Fibroblast of skin of right biceps (primary cell): ENCODE results near the gene SLC13A5.
A peak's percentile ranks its signal among the peaks of the same experiment; 100 is the strongest.
"Not testable (repeated sequence)": the region's sequence is repeated elsewhere in the genome, so short reads cannot be mapped to it uniquely, and the experiment has no call there.

ENCODE experiments used
- DNase-seq: peaks from one replicate; pipeline ENCODE4 v3.0.0-alpha.2; 2013

The SLC13A5 gene

GRCh38 chr17:6658411-6658810 lies 54.8 kb downstream of the SLC13A5 start:
- DNase-seq, result not testable (repeated sequence)

DNA sequence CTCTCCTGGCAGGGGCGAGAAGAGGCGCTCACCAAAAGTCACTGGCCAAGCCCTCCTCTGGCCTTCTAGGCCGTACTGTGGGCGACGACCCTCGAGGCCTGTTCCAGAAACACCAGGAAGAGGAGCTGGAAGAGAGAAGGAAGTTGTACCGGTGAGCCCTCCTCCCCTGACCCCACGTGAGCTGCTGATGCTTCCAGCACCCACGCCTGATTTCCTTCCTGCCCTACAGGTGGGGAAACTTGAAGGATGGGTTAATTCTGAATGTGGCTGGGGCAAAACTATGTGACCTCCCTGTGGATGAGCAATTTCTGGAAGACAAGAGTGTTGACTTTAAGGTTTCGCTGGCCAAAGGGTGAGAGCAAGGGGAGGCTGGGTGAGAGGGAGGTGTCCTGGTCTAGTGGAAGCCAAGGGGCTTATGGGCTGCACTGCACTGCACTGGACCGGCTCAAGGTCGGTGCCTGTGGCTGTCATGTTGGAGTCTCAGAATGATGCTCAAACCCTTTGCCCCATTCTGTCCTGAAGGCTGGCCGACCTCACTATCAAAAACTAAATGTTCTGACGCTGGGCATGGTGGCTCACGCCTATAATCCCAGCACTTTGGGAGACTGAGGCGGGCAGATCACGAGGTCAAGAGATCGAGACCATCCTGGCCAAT lies 55.4 kb downstream of the SLC13A5 start:
- no peak for DNase-seq

- not testable (repeated sequence) for DNase-seq
These were observed 56.2 kb downstream of the SLC13A5 start for GRCh38 chr17:6656797-6657632.

DNA sequence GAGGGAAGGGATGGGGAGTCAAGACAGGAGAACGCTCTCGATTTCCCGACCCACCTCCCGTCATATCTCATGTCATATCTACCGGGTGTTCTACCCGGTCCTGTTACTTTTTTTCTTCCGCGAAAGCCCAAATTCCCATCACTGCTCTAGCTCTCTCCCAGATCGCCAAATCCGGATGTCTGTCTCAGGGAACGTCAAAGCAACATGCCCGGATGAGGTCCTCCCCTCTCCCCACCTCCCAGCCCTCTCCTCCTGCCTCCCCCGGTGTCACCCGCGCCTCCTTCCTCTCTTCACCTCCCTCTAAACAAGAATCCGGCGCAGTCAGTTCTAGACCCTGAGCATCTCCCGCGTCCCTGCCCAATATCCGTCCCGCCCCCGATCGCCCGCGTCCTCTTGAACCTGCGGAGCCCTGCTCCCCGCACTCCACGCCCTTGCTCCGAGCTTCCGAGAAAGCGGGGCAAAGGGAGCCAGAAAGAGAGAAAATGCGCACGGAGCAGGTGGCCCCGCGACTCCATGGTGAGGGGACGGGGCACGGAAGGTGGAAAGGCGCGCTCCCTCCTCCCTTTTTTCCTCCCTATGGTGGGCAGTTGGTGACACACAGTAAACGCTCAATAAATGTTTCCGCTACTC lies 57.3 kb downstream of the SLC13A5 start:
- not testable (repeated sequence) for DNase-seq

DNA sequence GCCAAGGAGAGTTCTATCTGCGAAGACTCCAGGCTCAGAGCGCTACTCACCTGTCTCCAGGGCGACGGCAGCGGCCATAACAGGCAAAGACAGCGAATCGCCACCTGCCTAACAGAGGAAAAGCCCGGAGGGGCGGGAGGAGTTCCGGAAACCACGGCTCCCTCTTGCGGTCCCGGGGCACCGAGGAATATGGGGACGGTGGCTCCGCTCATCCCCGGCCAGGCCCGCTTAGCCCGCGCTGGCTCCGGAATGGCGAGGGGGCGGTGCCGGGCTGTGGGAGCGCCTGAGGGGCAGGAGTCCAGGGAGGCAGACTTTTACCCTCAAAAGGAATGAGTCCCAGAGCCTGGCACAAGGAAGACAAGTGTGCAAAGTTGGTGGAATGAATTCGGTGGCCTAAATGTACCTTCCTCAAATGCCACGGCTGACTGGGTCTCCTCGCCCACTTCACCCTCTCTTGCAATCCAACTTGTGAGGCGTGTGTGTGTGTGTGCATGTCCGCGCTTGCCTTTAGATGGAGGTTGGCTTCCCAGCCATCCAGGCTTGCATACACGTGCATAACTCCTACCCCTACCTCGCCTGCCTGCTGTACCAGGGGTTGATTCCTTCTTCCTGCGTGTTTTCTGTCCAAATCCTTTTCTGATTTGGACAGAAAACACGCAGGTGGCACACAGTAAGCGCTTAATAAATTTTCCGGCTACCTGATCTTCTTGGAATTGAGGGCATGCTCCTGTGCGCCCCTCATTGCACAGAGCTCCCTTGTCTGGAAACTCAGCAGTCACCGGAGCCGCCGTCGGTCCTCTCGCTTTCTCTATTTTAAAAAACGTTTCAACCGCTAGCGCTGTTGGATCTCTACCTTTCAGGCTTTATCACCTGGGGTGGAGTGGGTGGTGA lies 58.1 kb downstream of the SLC13A5 start:
- no peak for DNase-seq

DNA sequence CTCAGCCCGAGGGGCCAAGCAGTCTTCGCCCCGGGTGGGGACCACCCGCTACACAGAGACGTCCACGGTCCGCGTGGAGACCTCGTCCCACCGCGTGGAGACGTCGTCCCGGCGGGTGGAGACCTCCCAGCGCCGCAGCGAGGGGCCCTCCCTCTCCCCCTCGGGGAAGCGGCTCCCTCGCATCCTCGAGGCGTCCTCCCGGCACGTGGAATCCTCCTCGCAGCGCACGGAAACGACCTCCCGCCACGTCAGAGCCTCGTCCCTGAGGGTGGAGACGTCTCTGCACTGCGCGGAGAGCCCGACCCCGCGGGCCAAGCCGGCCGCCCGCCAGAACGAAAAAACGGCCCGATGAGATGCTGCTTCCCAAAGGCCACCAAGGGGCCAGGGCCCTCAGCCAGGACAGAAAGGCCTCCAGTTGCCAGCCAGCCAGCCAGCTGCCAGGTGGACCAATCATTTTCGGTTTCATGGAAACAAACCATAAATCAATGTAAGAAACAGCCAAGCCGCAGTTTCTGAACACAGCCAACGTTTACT lies 61.2 kb downstream of the SLC13A5 start:
- peak; percentile 40 for DNase-seq

DNA sequence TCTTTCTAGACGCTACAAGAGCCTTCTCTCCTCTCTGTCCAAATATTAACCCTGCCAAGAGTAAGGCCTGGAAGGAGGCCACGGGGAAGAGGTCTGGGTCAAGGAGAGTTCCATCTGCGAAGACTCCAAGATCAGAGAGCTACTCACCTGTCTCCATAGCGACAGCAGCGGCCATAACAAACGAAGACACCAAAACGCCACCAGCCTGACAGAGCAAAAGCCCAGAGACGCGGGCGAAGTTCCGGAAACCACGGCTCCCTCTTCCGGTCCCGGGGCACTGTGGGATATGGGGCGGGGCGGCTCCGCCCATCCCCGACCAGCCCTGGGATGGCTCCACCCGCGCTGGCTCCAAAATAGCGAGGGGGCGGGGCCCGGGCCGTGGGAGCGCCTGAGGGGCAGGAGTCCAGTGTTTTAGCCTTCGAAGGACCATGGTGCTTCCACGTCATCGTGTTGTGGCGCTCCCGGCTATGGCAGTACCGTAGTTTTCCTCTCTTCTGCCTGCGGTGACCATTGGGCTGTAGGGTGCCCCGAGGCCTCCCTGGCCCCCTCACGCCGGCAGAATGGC lies 61.7 kb downstream of the SLC13A5 start, which contains the start of the genes C17orf100 and MED31:
Gene C17orf100, plus strand, starts transcription at position 409 of the 565 bp plus-strand sequence. Its CDS starts 152 bp downstream, at position 561.
Gene MED31, minus strand, starts transcription at position 252 of the 565 bp plus-strand sequence. Its CDS starts 77 bp downstream, at position 175.
- peak; percentile 90 for DNase-seq

DNA sequence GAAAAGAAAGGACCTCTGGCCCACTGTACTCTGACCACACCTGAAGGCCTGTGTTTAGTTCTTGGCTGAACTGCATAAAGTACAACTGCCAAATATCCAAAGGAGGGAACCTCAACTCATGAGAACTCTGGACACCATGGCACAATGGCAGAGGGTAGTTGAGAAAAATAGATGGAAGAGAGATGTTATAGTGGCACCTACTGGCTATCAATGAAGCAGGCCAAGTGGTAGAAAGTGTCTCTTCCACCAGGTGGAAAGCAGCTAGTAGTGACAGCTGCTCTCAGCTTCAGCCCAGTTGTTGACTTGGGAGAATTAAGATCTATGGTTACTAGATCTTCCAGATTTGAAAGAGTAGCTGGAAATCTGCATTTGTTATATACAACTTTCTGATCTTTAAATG lies 65.0 kb downstream of the SLC13A5 start:
- DNase-seq, result no peak

GRCh38 chr17:6643451-6644125 lies 69.6 kb downstream of the SLC13A5 start:
- DNase-seq, result peak; percentile 82

GRCh38 chr17:6642592-6642991 lies 70.6 kb downstream of the SLC13A5 start:
- DNase-seq, result peak; percentile 19

GRCh38 chr17:6641247-6641863 lies 71.8 kb downstream of the SLC13A5 start:
- DNase-seq, result no peak

GRCh38 chr17:6640536-6641246 lies 72.5 kb downstream of the SLC13A5 start, which contains the start of the genes KIAA0753 and TXNDC17:
Gene KIAA0753 (minus strand): TSS chr17:6640711. CDS start chr17:6635103, 5,608 bp downstream.
Gene TXNDC17 (plus strand): TSS chr17:6641060. CDS start chr17:6641083, 23 bp downstream.
- peak; percentile 89 for DNase-seq

DNA sequence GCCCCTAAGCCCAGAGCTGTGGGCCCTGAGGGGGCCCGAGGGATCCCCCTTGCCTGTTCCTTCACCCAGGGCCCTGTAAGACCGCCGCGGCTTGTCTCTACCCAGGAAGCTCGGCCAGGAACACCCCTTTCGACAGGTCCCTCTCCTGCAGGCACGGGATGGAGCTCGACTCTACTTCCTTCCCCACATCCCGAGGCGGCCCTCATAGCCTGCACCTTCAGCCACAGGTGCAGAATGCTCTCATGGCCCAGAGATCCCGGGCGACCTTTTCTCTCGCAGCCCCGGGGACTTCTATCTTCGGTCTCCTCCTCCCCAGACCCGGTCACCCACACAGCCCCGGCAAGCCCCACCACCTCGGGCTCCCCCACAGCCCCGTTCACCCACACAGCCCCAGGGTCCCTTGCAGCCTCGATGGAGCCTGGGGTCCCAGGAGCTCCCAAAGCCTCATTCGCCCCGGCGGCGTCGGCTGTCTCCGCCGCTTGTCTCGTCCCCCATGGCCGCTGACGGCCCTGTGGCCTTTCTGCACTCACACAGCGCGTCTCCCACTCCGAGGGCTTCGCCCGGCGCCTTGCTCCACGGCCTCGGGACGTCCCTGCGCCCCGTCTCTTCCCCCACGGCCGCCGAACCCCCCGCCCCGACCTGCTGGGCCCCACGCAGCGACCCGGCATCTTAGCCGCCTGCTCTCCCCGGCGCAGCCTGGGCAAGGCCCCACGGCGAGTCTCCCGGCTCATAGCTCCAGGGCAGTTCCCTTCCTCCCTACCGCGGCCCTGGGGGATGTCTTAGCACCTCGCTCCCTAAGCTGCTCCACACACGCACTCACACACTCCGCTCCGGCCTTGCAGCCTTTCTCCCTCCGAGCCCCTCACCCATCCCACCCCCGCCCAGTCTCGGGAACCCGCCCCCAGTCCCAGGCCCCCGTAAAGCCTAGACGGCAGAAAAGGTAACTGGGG lies 73.3 kb downstream of the SLC13A5 start:
- peak; percentile 45 for DNase-seq

- DNase-seq, result no peak
These were observed 74.1 kb downstream of the SLC13A5 start for GRCh38 chr17:6639014-6639585.

DNA sequence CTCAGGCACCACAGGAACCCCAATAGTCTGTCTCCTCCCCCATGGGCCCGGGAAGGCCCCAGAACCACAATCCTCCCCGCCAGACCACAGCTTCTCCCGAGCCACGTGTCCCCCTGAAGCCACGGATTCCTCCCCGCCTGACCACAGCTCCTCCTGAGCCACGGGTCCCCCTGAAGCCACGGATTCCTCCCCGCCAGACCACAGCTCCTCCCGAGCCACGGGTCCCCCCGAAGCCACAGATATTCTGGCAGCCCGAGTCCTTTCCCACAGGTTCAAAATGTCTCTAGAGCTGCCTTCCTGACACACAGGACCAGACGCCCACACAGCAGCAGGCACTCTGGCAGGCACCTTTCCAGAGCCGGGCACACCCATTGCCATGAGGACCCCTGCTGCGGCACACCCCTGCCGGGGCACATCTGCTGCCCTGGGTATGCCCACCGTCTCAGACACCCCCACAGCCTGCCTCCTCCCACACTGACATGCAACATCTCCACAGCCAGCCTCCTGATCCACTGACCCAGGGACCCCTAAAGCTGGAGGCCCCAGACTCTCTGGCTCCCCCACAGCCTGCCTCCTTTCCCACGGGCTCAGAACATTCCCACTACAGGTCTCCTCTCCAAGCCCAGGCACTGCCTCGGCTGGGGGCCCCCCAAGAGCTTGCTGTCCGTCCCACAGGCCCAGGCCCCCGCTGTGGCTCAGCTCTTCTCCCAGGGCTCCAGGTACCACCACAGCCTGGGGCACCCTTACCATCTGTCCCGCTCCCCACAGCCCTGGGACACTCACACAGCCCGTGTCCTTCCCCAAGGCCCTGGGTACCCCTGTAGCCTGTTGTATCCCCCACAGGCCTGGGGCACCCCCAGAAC lies 74.9 kb downstream of the SLC13A5 start:
- DNase-seq, result no peak

DNA sequence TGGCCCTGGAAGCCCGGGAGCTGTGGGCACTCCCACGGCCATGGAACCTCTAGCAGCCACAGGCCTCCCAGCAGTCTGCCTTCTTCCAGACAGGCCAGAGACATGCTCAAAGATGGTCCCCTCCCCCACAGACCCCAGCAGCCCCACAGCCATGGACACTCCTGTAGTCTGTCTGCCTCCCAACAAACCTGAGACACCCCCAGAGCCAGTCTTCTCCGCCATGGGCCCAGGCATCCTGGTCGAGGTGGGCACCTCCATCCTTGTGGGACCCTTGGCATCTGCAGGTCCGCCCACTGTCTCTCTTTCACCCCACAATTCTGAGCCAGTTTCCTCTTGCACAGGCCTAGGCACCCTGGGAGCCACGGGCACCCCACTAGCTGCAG lies 75.7 kb downstream of the SLC13A5 start:
- no peak for DNase-seq
